Keratinocyte (primary cell): ENCODE data around the gene SPPL3. TPM values are rescaled to one million over a fixed set of nuclear protein-coding genes. Genes with fewer than 3 reads are reported as not detected.

Experiments used
- DNase-seq: peaks from one replicate; pipeline ENCODE4 v3.0.0-alpha.2; 2011; ENCODE audit warnings: low read depth, missing footprints, low spot score
- FAIRE-seq: peaks from 2 replicates; lab custom pipeline; 2011; peaks lifted over from hg19 to GRCh38; lab: Jason Lieb, UNC
- H2AFZ ChIP-seq: 2 replicates; pipeline ENCODE4 v1.6.0; 2012; ENCODE audit warnings: low read length, control low read depth, inconsistent platforms; ENCODE audit not compliant: control insufficient read depth
- H3K27ac ChIP-seq: 2 replicates; pipeline ENCODE4 v1.5.1; 2011; ENCODE audit warnings: low read length; ENCODE audit not compliant: control insufficient read depth, insufficient read depth
- H3K27me3 ChIP-seq: 3 replicates; pipeline ENCODE4 v1.6.0; 2011; ENCODE audit warnings: low read length; ENCODE audit not compliant: control insufficient read depth, insufficient read depth; ENCODE audit errors: extremely low read depth
- H3K36me3 ChIP-seq, 2 experiments: 2 replicates in 1 of 2; 3 replicates in 1 of 2; pipeline ENCODE4 v1.5.1; 2011; ENCODE audit warnings: low read length in 2 of 2, mild to moderate bottlenecking in 1 of 2; ENCODE audit not compliant: control insufficient read depth in 2 of 2, insufficient read depth in 2 of 2; ENCODE audit errors: extremely low read depth in 1 of 2
- H3K4me1 ChIP-seq: 3 replicates; pipeline ENCODE4 v1.5.1; 2011; ENCODE audit warnings: low read length; ENCODE audit not compliant: control insufficient read depth, insufficient read depth; ENCODE audit errors: extremely low read depth
- H3K4me2 ChIP-seq: 3 replicates; pipeline ENCODE4 v1.6.0; 2011; ENCODE audit warnings: low read depth, low read length; ENCODE audit not compliant: control insufficient read depth, insufficient read depth; ENCODE audit errors: extremely low read depth
- H3K4me3 ChIP-seq, 3 experiments: fragments of 200-600 bp in 1 of 3; sonication (generic) in 1 of 3; 2 replicates in 2 of 3; 3 replicates in 1 of 3; pipeline ENCODE4 v1.5.1; 2011 to 2016; ENCODE audit warnings: low read length in 3 of 3, mild to moderate bottlenecking in 3 of 3, control low read depth in 2 of 3, inconsistent platforms in 1 of 3, low read depth in 1 of 3, mixed read lengths in 1 of 3, mixed run types in 1 of 3, moderate library complexity in 1 of 3; ENCODE audit not compliant: control insufficient read depth in 2 of 3, insufficient read depth in 2 of 3; ENCODE audit errors: extremely low read depth in 1 of 3
- H3K79me2 ChIP-seq: 2 replicates; pipeline ENCODE4 v1.6.0; 2012; ENCODE audit warnings: low read length; ENCODE audit not compliant: control insufficient read depth, insufficient read depth
- H3K9ac ChIP-seq: 3 replicates; pipeline ENCODE4 v1.6.0; 2011; ENCODE audit warnings: low read length; ENCODE audit not compliant: control insufficient read depth, insufficient read depth; ENCODE audit errors: extremely low read depth
- H3K9me1 ChIP-seq: 3 replicates; pipeline ENCODE4 v1.6.0; 2011; ENCODE audit warnings: low read length; ENCODE audit not compliant: control insufficient read depth, insufficient read depth; ENCODE audit errors: extremely low read depth
- H3K9me3 ChIP-seq: 2 replicates; pipeline ENCODE4 v1.5.1; 2012; ENCODE audit warnings: low read depth, low read length; ENCODE audit not compliant: control insufficient read depth
- H4K20me1 ChIP-seq: 3 replicates; pipeline ENCODE4 v1.6.0; 2011; ENCODE audit warnings: low read length; ENCODE audit not compliant: control insufficient read depth, insufficient read depth; ENCODE audit errors: extremely low read depth
- CTCF ChIP-seq, 3 experiments: IDR thresholded peaks in 1 of 3; conservative IDR thresholded peaks in 1 of 3; optimal IDR thresholded peaks in 1 of 3; 2 replicates in 2 of 3; 3 replicates in 1 of 3; pipeline versions ENCODE3 to v1.5.1; 2011; ENCODE audit warnings: low read length in 3 of 3, mild to moderate bottlenecking in 3 of 3, moderate library complexity in 2 of 3, control low read depth in 1 of 3, inconsistent platforms in 1 of 3; ENCODE audit not compliant: insufficient read depth in 2 of 3; ENCODE audit errors: extremely low read depth in 1 of 3
- EZH2 ChIP-seq: IDR thresholded peaks from one replicate; pipeline ENCODE4 v1.6.1; 2012; ENCODE audit warnings: inconsistent platforms, mild to moderate bottlenecking, low read length, moderate library complexity
- dilution Hi-C: fragments of 300-500 bp; cut with MboI; formaldehyde crosslinking; loops from one replicate; pipeline ENCODE4 v1.7.0; 2020; ENCODE audit warnings: low sequenced_read_pairs; ENCODE audit not compliant: extremely low pct_ligation_motif_present
- polyA plus RNA-seq, 5 experiments: library from polyadenylated mRNA; depleted of rRNA in 3 of 5; stranded (reverse) in 3 of 5; stranded (forward) in 1 of 5; unstranded in 1 of 5; fragments of >200 nt; gene quantifications; 1 replicate in 1 of 5; 2 replicates in 3 of 5; 3 replicates in 1 of 5; pipeline versions ENCODE4 v1.2.1 to v1.2.3, GENCODE V29; 2011 to 2012; ENCODE audit warnings: missing spikeins in 2 of 5, low read depth in 1 of 5, low replicate concordance in 1 of 5

SPPL3 gene
- polyA plus RNA-seq, 1 donor (not counting 4 experiments of a cell fraction or from before 2014, with no cell fraction given) = 28.3 TPM

- TF ChIP-seq CTCF (optimal IDR thresholded peaks at IDR 0.05 in 1 of 3, IDR thresholded peaks at IDR 0.05 in 1 of 3, conservative IDR thresholded peaks at IDR 0.05 in 1 of 3; ENCODE audit: extremely low read depth in 1 of 3, insufficient read depth in 2 of 3, low read length in 3 of 3) (no peak), EZH2 (no peak)
- Histone ChIP-seq H3K79me2 (peaks cover 9% of the 10 kb centered on the region), H3K4me2 (no peak overlapping the region), H3K9ac (no peak overlapping the region), H4K20me1 (no peaks in the 10 kb centered on the region), H3K27ac (no peak overlapping the region), H3K27me3 (no peaks in the 10 kb centered on the region), H3K4me1 (no peaks in the 10 kb centered on the region), H3K9me1 (no peaks in the 10 kb centered on the region), H3K36me3 (no peaks in the 10 kb centered on the region), H3K4me3 (no peak overlapping the region), H3K9me3 (no peaks in the 10 kb centered on the region), H2AFZ (no peak overlapping the region)
- dilution Hi-C loops = no loop called here
- FAIRE-seq (no peak), DNase-seq (no peak)
Observed at GRCh38 chr12:120816363-120816762, 87.8 kb downstream of the SPPL3 start.

DNA sequence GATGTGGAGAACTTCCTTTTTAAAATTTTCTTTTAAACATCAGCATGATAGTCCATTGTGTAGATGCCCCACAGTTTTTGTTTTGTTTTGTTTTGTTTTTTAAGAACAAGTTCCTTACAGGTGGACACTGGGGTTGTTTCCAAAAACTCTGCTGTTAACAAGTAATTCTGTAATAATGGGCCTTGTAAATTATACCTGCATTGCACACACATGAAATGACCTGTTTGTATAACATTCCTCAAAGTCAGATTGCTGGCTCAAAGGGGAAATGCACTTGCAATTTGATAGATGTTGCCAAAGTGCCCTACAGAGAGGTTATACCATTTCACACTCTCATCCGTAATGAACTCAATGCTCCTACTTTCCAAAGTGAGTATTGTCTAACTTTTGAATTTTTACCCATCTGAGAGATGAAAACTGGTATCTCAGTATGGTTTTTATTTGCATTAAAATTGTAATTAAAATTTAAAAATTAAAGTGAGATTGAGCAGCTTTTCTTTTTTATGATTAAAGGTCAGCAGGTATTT, 89.2 kb downstream of the SPPL3 start:
- dilution Hi-C loops = no loop called here
- no peak for DNase-seq
- Histone ChIP-seq H3K9ac (no peak overlapping the region), H3K4me3 (no peak overlapping the region), H3K4me2 (no peak overlapping the region), H3K9me1 (no peaks in the 10 kb centered on the region), H3K36me3 (no peaks in the 10 kb centered on the region), H3K27ac (no peak overlapping the region), H3K79me2 (peaks cover 6% of the 10 kb centered on the region), H4K20me1 (no peaks in the 10 kb centered on the region), H2AFZ (no peak overlapping the region), H3K27me3 (no peaks in the 10 kb centered on the region), H3K9me3 (no peaks in the 10 kb centered on the region), H3K4me1 (no peaks in the 10 kb centered on the region)
- TF ChIP-seq EZH2 (no peak), CTCF (optimal IDR thresholded peaks at IDR 0.05 in 1 of 3, IDR thresholded peaks at IDR 0.05 in 1 of 3, conservative IDR thresholded peaks at IDR 0.05 in 1 of 3; ENCODE audit: extremely low read depth in 1 of 3, insufficient read depth in 2 of 3, low read length in 3 of 3) (no peak)
- FAIRE-seq = no peak
